Measurements from ENCODE around the gene ACTL6B.
"Not testable (repeated sequence)": the region's sequence is repeated elsewhere in the genome, so short reads cannot be mapped to it uniquely, and the experiment has no call there.

The ACTL6B gene

DNA sequence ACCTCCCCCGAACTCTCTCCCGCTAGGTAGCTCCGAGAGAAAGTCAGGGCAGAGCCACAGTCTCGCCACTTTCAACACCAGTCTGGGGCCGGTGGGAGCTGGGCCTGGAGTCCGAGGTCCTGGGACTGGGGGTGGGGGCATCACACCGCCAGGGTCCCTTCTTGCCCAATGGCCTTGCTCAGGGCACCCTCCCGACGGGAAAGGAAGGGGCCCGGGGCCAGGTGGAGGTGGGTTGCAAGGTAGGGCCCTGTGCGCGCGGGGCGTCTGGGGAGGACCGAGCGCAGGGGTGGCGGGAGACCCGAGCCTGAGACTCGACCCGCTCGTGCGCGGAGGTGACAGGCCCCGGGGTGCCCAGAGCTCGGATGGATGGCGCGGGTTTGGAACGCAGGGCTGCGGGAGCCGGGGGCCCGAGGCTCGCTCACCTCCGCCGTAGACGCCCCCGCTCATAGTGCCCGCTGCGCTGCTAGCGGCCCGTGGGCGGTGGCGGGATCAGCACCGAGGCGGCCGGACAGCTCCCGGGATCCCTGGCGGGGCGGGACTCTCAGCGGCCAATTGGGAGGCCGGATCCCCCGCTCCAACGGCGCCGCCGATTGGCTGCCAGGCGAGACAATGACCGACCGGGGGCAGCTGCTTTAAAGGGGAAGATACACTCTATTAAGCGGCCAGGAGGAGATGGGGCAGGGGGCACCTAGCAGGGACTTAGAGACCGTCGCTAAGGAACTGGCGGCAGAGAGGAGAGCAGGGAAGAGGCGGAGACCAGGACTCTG lies at the start of gene ACTL6B:
Gene ACTL6B, minus strand, starts transcription at position 541 of the 767 bp plus-strand sequence. Its CDS starts 94 bp downstream, at position 447.
- H3K36me3 Mint-ChIP-seq (ENCODE audit: low read depth), result no peaks in the 10 kb centered on the region
- TF ChIP-seq, protein P1, sequence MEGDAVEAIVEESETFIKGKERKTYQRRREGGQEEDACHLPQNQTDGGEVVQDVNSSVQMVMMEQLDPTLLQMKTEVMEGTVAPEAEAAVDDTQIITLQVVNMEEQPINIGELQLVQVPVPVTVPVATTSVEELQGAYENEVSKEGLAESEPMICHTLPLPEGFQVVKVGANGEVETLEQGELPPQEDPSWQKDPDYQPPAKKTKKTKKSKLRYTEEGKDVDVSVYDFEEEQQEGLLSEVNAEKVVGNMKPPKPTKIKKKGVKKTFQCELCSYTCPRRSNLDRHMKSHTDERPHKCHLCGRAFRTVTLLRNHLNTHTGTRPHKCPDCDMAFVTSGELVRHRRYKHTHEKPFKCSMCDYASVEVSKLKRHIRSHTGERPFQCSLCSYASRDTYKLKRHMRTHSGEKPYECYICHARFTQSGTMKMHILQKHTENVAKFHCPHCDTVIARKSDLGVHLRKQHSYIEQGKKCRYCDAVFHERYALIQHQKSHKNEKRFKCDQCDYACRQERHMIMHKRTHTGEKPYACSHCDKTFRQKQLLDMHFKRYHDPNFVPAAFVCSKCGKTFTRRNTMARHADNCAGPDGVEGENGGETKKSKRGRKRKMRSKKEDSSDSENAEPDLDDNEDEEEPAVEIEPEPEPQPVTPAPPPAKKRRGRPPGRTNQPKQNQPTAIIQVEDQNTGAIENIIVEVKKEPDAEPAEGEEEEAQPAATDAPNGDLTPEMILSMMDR (IDR thresholded peaks at IDR 0.05; ENCODE audit: unreplicated experiment in 3 of 3), result no peak
- H3K4me1 Mint-ChIP-seq, result no peaks in the 10 kb centered on the region
- H3K9me3 Mint-ChIP-seq, result peaks cover 6% of the 10 kb centered on the region
- peak within 1 kb of the TSS in 2 of 3 experiments; percentile 17 to 40 for H3K4me3 Mint-ChIP-seq
- H3K27ac Mint-ChIP-seq, result no peak within 1 kb of the TSS
- H3K27me3 Mint-ChIP-seq (ENCODE audit: low read depth), result peaks cover 44% of the 10 kb centered on the region

DNA sequence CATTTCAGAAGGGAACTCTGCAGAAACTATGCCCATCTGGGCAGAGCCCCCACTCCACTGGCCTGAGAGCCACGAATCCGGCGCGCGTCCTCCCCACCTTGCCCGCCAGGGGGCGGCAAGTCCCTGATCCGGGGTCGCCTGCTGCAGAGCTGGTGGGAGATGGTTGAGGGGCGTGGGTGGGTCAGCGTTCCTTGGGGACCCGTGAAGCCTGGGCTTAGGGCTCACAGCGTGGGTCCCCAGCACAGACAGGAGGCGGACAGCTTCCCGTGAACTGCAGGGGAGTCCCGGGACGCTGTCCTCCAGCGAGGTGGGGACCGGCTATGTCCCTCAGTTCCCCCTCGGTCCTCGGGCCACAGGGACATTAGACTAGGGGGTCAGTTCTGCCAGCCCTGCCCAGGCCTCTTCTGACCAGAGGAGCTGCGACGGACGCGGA lies 49.1 kb upstream of the ACTL6B start:
- Mint-ChIP-seq H3K27me3 (ENCODE audit: low read depth) (peaks cover 4% of the 10 kb centered on the region), H3K27ac (peak overlapping the region; percentile 91 to 97 (median 96)), H3K9me3 (no peaks in the 10 kb centered on the region), H3K36me3 (ENCODE audit: low read depth) (no peaks in the 10 kb centered on the region), H3K4me1 (peaks cover 7% of the 10 kb centered on the region), H3K4me3 (peak overlapping the region; percentile 98 to 99 (median 99))
- TF ChIP-seq, protein P1 (IDR thresholded peaks at IDR 0.05; ENCODE audit: unreplicated experiment in 3 of 3), result peak; percentile 96 to 98 (median 96)

- not testable (repeated sequence) for H3K9me3 Mint-ChIP-seq; H3K36me3 Mint-ChIP-seq (ENCODE audit: low read depth); H3K4me3 Mint-ChIP-seq; H3K4me1 Mint-ChIP-seq; H3K27ac Mint-ChIP-seq
- peaks cover 16% of the 10 kb centered on the region for H3K27me3 Mint-ChIP-seq (ENCODE audit: low read depth)
Measured at GRCh38 chr7:100701089-100701488, 44.8 kb upstream of the ACTL6B start.

DNA sequence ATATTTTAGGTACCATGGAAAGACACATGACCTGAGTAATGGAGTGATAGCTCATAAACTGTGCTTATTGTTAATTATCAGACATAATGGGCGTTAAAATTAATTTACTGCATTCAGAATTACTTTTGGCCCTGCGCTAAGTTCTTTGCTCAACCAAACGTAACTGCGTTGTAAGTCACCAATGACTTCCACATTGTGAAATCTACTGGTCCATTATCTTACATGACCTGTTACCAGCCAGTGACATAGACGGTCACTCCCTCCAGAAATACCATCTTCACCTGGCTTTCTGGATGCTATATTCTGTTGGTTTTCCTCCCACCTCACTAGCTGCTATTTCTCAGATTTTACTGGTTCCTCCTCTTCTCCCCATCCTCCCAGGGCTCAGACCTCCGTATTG lies 42.8 kb upstream of the ACTL6B start:
- no peak overlapping the region for H3K27ac Mint-ChIP-seq
- H3K9me3 Mint-ChIP-seq, result no peaks in the 10 kb centered on the region

GRCh38 chr7:100696123-100696521 lies 39.9 kb upstream of the ACTL6B start:
- peak overlapping the region; percentile 72 to 82 (median 73) for H3K27ac Mint-ChIP-seq
- no peaks in the 10 kb centered on the region for H3K9me3 Mint-ChIP-seq
- H3K27me3 Mint-ChIP-seq (ENCODE audit: low read depth), result peaks cover 17% of the 10 kb centered on the region
- H3K4me3 Mint-ChIP-seq, result peak overlapping the region; percentile 80 to 81 (median 81)
- TF ChIP-seq, protein P1 (IDR thresholded peaks at IDR 0.05; ENCODE audit: unreplicated experiment in 3 of 3), result no peak
- H3K4me1 Mint-ChIP-seq, result peaks cover 18% of the 10 kb centered on the region
- no peaks in the 10 kb centered on the region for H3K36me3 Mint-ChIP-seq (ENCODE audit: low read depth)

More for the DNA sequence above, 42.8 kb upstream of the ACTL6B start:
- Mint-ChIP-seq H3K4me1 (no peaks in the 10 kb centered on the region), H3K4me3 (no peak overlapping the region), H3K36me3 (ENCODE audit: low read depth) (no peaks in the 10 kb centered on the region), H3K27me3 (ENCODE audit: low read depth) (peaks cover 20% of the 10 kb centered on the region)
- TF ChIP-seq, protein P1 (IDR thresholded peaks at IDR 0.05; ENCODE audit: unreplicated experiment in 3 of 3), result no peak

DNA sequence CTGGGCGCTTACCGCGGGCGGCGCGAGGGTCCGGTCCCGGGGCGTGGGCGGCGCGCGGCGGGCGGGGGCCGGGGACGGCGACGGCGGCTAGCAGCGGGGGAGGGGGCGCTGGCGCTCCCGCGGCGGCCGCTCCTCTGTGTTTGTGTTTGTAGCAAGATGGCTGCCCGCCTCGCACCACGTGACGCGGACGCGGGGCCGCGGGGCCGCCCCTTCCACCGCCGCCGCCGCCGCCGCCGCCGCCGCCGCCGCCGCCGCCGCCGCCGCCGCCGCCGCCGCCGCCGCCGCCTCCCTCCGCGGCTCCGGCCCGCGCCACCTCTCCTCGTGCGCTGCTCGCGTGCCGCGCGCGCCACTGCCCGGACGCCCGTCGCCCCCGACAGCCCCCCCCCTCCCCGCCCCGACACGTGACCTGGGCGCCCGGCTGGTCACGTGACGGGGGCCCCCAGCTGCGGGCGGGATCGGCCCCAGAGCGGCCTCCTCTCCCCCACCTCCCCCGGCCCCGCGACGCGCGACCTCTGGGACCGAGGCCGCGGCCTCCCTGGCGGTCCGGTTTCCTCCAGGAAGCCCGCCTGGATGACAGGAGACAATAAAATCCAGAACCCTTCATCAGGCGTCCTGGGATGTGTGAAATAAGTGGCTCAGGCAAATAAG lies 38.0 kb upstream of the ACTL6B start, which contains the start of gene GIGYF1:
Gene GIGYF1, minus strand, starts transcription at position 153 of the 648 bp plus-strand sequence. CDS start 6,012 bp downstream, outside the sequence.
- Mint-ChIP-seq H3K27ac (peak within 1 kb of the TSS; percentile 91 to 98 (median 97)), H3K27me3 (ENCODE audit: low read depth) (peaks cover 5% of the 10 kb centered on the region), H3K4me3 (peak within 1 kb of the TSS; percentile 96 to 99 (median 97)), H3K9me3 (no peaks in the 10 kb centered on the region), H3K36me3 (ENCODE audit: low read depth) (peaks cover 4% of the 10 kb centered on the region), H3K4me1 (peaks cover 26% of the 10 kb centered on the region)
- TF ChIP-seq, protein P1 (IDR thresholded peaks at IDR 0.05; ENCODE audit: unreplicated experiment in 3 of 3), result no peak

All from nephron (organoid).